Measurements from ENCODE around the gene SPOCK2.

DNA sequence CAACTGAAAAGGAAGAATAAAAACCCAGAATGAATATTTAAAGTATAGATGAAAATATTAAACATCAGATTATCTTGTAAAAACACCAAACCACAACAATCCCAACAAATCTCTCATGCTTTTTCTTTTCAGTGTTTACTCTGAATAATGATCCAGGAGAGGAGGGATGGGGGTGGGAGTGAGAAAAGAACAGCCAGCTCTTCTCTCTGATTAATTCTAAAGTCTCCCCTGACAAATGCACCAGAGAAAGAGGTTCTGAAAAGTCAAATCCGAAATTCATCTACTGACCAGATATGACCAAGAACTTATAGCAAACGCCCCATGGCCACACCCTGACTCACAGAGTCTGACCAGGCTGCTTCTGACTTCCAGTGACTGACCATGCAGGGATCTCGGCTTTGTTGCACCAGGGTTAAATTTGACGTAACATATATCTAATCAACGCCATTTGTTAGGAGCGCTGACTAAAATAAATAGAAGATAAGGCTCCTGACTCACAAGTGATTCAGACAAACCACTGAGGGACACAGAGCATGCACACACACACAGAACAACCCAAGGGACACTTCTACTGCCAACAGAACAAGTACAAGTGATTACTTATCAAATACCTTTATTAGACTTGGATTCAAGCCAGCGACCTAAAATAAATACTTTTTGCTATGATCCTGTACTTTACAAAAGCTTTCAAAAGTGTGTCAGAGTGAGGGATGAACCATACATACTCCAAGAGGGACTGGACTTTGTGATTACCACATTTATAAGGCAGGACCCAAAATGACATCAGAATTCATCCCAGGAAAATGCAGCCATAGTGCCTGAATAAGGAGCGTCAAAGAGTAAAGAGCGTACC, 9.3 kb upstream of the SPOCK2 start:
- TF ChIP-seq CTCF (IDR thresholded peaks at IDR 0.05 in 4 of 5, conservative IDR thresholded peaks at IDR 0.05 in 1 of 5) (no peak), POLR2A (IDR thresholded peaks at IDR 0.05) (no peak)

Data from gastrocnemius medialis (tissue), 4 donors.